ENCODE measurements around the gene CYP27B1. TPM values are rescaled to one million over a fixed set of nuclear protein-coding genes. Genes with fewer than 3 reads are reported as not detected.

The CYP27B1 gene
- total and polyA plus RNA-seq, 2 experiments from 2014 or later = 1.1 to 2.7 TPM

GRCh38 chr12:57718641-57719528 is 48.0 kb downstream of the CYP27B1 start (continued):
- TF ChIP-seq ZNF462 (CRISPR knock-in tag; IDR thresholded peaks at IDR 0.05) = no peak
- TF ChIP-seq CREB1 (CRISPR knock-in tag; IDR thresholded peaks at IDR 0.05; ENCODE audit: low read depth) = no peak
- TF ChIP-seq EZH2phosphoT487 (IDR thresholded peaks at IDR 0.05; ENCODE audit: unreplicated experiment) = no peak
- no peak for TF ChIP-seq ETS1 (IDR thresholded peaks at IDR 0.05)
- no peak for TF ChIP-seq REST (IDR thresholded peaks at IDR 0.05; ENCODE audit: unreplicated experiment)
- TF ChIP-seq NANOG (IDR thresholded peaks at IDR 0.05; ENCODE audit: borderline replicate concordance) = no peak
